ENCODE results near the gene DGAT2. TPM values are rescaled to one million over a fixed set of nuclear protein-coding genes. Genes with fewer than 3 reads are reported as not detected.

The DGAT2 gene
- total RNA-seq, 2 experiments from 2014 or later: 0.19 to 0.25 TPM

GRCh38 chr11:75763846-75764245, 4.7 kb upstream of the DGAT2 start:
- Histone ChIP-seq H3K27ac (ENCODE audit: low read depth in 1 of 2, low read length in 2 of 2) (no peak overlapping the region), H3K36me3 (ENCODE audit: insufficient read depth, low read length) (no peaks in the 10 kb centered on the region), H3K27me3 (ENCODE audit: control insufficient read depth in 1 of 2, insufficient read depth in 2 of 2, low read length in 2 of 2) (peaks cover 2 to 5% of the 10 kb centered on the region in 2 experiments), H3K4me1 (ENCODE audit: insufficient read depth, low read length) (peaks cover 16% of the 10 kb centered on the region), H3K9me3 (ENCODE audit: control insufficient read depth in 1 of 2, insufficient read depth in 1 of 2, low read length in 2 of 2) (no peaks in the 10 kb centered on the region), H3K4me3 (ENCODE audit: low read length) (no peak overlapping the region)
- Mint-ChIP-seq H3K36me3 (ENCODE audit: low read depth) (no peaks in the 10 kb centered on the region), H3K4me1 (ENCODE audit: low read depth) (peaks cover 13% of the 10 kb centered on the region), H3K27ac (no peak overlapping the region), H3K9me3 (no peaks in the 10 kb centered on the region), H3K27me3 (peaks cover 18% of the 10 kb centered on the region), H3K4me3 (no peak overlapping the region)
- no peak for ATAC-seq (ENCODE audit: poor library complexity)
- no peak for DNase-seq
- intact Hi-C loops (cut with DNase I, micrococcal nuclease): no loop called here
- ChIA-PET CTCF (no interaction called here), POLR2A (no interaction called here)
- TF ChIP-seq, protein P1, sequence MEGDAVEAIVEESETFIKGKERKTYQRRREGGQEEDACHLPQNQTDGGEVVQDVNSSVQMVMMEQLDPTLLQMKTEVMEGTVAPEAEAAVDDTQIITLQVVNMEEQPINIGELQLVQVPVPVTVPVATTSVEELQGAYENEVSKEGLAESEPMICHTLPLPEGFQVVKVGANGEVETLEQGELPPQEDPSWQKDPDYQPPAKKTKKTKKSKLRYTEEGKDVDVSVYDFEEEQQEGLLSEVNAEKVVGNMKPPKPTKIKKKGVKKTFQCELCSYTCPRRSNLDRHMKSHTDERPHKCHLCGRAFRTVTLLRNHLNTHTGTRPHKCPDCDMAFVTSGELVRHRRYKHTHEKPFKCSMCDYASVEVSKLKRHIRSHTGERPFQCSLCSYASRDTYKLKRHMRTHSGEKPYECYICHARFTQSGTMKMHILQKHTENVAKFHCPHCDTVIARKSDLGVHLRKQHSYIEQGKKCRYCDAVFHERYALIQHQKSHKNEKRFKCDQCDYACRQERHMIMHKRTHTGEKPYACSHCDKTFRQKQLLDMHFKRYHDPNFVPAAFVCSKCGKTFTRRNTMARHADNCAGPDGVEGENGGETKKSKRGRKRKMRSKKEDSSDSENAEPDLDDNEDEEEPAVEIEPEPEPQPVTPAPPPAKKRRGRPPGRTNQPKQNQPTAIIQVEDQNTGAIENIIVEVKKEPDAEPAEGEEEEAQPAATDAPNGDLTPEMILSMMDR (IDR thresholded peaks at IDR 0.05): no peak

DNA sequence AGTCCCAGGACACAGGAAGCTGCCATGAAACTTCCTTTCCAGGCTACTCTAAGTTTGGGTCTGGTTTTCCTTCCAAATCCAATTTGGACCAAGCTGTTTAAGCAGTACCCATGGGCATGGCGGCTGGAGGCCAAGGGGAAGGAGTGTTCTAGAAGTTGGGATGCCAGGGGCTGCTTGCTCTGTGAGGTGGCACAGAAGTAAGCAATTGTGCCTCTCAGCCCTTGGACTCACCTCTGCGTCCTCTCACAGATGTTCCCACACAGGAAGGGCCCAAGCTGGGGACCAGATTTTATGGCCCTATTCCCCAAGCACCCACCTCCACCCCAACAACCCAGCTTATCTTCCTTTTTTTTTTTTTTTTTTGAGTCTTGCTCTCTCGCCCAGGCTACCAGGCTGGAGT, 3.5 kb upstream of the DGAT2 start:
- no peak overlapping the region for H3K4me3 ChIP-seq (ENCODE audit: low read length)
- no peaks in the 10 kb centered on the region for H3K9me3 ChIP-seq (ENCODE audit: control insufficient read depth in 1 of 2, insufficient read depth in 1 of 2, low read length in 2 of 2)
- Mint-ChIP-seq H3K4me3 (no peak overlapping the region), H3K9me3 (no peaks in the 10 kb centered on the region), H3K4me1 (ENCODE audit: low read depth) (peaks cover 18% of the 10 kb centered on the region), H3K27ac (no peak overlapping the region), H3K27me3 (peaks cover 30% of the 10 kb centered on the region), H3K36me3 (ENCODE audit: low read depth) (no peaks in the 10 kb centered on the region)
- no peak overlapping the region for H3K27ac ChIP-seq (ENCODE audit: low read depth in 1 of 2, low read length in 2 of 2)
- ATAC-seq (ENCODE audit: poor library complexity) (no peak), DNase-seq (no peak)
- intact Hi-C loops (cut with DNase I, micrococcal nuclease): no loop called here
- POLR2A ChIA-PET: no interaction called here
- peaks cover 24% of the 10 kb centered on the region for H3K4me1 ChIP-seq (ENCODE audit: insufficient read depth, low read length)
- peaks cover 12 to 13% of the 10 kb centered on the region in 2 experiments for H3K27me3 ChIP-seq (ENCODE audit: control insufficient read depth in 1 of 2, insufficient read depth in 2 of 2, low read length in 2 of 2)
- TF ChIP-seq, protein P1 (IDR thresholded peaks at IDR 0.05): no peak
- CTCF ChIA-PET: no interaction called here
- no peaks in the 10 kb centered on the region for H3K36me3 ChIP-seq (ENCODE audit: insufficient read depth, low read length)

- ATAC-seq (ENCODE audit: poor library complexity) (no peak), DNase-seq (no peak)
- intact Hi-C loops (cut with DNase I, micrococcal nuclease): no loop called here
- H3K36me3 ChIP-seq (ENCODE audit: insufficient read depth, low read length): no peaks in the 10 kb centered on the region
- TF ChIP-seq, protein P1 (IDR thresholded peaks at IDR 0.05): no peak
- H3K4me1 ChIP-seq (ENCODE audit: insufficient read depth, low read length): peaks cover 24% of the 10 kb centered on the region
- peaks cover 13 to 15% of the 10 kb centered on the region in 2 experiments for H3K27me3 ChIP-seq (ENCODE audit: control insufficient read depth in 1 of 2, insufficient read depth in 2 of 2, low read length in 2 of 2)
- H3K9me3 ChIP-seq (ENCODE audit: control insufficient read depth in 1 of 2, insufficient read depth in 1 of 2, low read length in 2 of 2): no peaks in the 10 kb centered on the region
- no peak overlapping the region for H3K4me3 ChIP-seq (ENCODE audit: low read length)
- CTCF ChIA-PET: no interaction called here
- Mint-ChIP-seq H3K4me1 (ENCODE audit: low read depth) (peaks cover 20% of the 10 kb centered on the region), H3K27me3 (peaks cover 33% of the 10 kb centered on the region), H3K27ac (no peak overlapping the region), H3K4me3 (no peak overlapping the region), H3K9me3 (no peaks in the 10 kb centered on the region), H3K36me3 (ENCODE audit: low read depth) (no peaks in the 10 kb centered on the region)
- POLR2A ChIA-PET: no interaction called here
- H3K27ac ChIP-seq (ENCODE audit: low read depth in 1 of 2, low read length in 2 of 2): no peak overlapping the region
Measured at GRCh38 chr11:75766443-75767227, 1.9 kb upstream of the DGAT2 start.
